Activated CD4-positive, CD25-positive, alpha-beta regulatory T cell treated with anti-CD3 and anti-CD28 coated beads, Interleukin-2, amount 50 U/mL, for 16 hours (primary cell): Measurements from ENCODE around the gene CYCS.
"Not testable (repeated sequence)": the region's sequence is repeated elsewhere in the genome, so short reads cannot be mapped to it uniquely, and the experiment has no call there.

Experiments
- DNase-seq: peaks from one replicate; pipeline ENCODE4 v3.0.0-alpha.2; 2020; ENCODE audit warnings: low read depth, low spot score

CYCS gene

DNA sequence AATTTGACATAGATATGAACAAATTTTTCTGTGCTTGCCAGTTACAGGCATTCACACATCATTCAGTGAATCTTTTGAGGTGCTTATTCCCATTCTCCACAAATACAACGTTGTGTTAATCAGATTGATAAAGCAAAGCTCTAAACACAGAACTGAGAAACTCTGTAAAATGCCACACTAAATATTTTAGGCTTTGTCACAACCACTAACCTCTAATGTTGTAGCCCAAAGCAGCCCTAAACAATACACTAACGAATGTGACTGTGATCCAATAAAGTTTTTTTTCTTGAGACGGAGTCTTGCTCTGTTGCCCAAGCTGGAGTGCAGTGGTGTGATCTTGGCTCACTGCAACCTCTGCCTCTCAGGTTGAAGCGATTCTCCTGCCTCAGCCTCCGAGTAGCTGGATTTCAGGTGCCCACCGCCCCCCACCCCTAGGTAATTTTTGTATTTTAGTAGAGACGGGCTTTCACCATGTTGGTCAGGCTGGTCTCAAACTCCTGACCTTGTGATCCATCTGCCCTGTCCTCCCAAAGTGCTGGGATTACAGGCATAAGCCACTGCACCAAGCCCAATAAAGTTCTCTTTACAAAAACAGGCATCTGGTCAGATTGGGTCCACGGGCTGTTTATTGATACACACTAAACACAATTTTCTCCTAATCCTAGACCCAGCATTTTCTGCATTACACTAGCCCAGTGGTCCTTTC, 6.9 kb downstream of the CYCS start:
- DNase-seq: no peak

GRCh38 chr7:25117226-25118047, 7.6 kb downstream of the CYCS start:
- no peak for DNase-seq

GRCh38 chr7:25116621-25117020, 8.4 kb downstream of the CYCS start:
- DNase-seq: no peak

- not testable (repeated sequence) for DNase-seq
These were observed 14.5 kb downstream of the CYCS start for GRCh38 chr7:25110514-25110913.

GRCh38 chr7:25109276-25109675, 15.8 kb downstream of the CYCS start:
- DNase-seq: no peak

GRCh38 chr7:25105911-25106310, 19.1 kb downstream of the CYCS start:
- DNase-seq: no peak

DNA sequence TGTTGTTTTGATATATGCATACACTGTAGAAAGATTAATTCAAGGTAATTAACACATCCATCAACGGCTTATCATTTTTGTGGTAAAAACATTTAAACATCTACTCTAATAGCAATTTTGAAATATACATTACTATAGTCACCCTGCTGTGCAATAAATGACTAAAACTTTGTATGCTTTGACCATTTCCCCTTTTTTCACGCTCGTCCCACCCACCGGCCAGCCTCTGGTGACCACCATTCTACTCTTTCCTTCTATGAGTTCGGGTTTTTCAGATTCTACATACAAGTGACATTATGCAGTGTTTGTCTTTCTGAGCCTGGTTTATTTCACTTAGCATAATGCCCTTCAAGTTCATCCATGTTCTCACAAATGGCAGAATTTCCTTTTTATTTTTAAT, 21.3 kb downstream of the CYCS start:
- DNase-seq: no peak

- no peak for DNase-seq
These were observed 23.2 kb downstream of the CYCS start for GRCh38 chr7:25101817-25102216.

- DNase-seq: peak; percentile 38
These were observed 26.7 kb downstream of the CYCS start for GRCh38 chr7:25098096-25099046.

GRCh38 chr7:25095516-25096345, 29.3 kb downstream of the CYCS start:
- no peak for DNase-seq

DNA sequence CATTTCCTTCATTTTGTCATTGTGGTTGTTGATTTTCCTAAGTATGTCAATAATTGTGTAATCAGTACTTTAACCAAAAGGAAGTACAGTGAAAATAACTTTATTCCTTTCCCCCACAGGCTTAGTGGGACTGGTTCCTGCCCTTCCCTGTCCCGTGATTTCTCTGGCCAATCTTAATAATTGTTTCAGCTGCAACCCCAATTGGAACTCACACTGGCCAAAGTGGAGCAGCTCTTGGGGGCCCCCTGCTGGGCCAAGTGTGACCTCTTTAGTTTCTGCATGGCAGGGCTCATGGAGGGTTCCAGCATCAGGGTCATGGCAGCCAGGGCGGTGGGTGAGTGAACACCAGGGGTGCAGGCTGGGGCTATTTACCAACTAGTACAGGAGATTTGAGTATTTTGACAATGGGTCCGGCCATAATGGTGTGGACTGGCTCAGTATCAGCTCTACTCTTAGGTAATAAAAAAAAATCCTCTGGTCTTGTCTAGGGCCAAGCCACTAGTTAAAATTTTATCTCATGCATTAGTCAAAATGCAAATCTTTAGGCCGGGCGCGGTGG, 31.7 kb downstream of the CYCS start:
- peak; percentile 56 for DNase-seq

DNA sequence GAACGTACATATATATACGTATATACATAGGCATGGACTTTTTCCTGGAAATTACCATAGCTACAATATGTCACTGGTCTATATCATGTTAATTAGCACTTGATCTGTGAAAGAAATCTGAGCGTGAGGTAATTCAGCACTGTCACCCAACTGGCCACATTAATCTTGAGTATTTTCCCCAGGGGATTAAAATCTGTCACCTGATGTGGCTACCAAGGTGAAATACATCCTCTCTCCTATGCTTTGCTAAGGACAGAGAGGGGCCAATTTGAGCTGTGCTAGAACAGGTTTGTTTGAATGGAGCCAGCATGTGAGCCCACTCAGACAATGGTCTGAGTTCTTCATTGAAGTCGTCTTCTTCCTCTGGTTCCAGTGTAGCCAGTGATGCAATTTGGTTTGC, 33.3 kb downstream of the CYCS start:
- DNase-seq: no peak

DNA sequence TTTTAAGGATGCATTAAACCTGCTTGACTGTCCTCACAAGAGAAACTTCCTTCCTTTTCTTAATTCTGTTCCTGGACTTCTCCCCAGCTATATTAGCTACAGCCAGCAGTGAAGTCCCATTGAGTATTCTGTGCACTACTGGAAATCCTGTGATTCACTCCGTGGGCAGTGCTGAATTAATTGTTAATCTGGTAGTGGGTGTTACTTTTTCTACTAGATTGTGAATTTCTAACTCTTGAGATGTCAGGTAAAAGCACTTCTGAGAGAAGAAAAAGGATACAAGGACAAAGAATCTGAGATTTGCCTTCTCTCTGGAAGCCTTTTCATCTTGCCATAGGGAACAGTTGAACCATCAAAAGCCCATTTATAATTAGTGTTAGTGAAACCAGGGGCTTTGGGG, 33.9 kb downstream of the CYCS start:
- DNase-seq: no peak

- DNase-seq: no peak
These were observed 34.7 kb downstream of the CYCS start for GRCh38 chr7:25090374-25090773.

DNA sequence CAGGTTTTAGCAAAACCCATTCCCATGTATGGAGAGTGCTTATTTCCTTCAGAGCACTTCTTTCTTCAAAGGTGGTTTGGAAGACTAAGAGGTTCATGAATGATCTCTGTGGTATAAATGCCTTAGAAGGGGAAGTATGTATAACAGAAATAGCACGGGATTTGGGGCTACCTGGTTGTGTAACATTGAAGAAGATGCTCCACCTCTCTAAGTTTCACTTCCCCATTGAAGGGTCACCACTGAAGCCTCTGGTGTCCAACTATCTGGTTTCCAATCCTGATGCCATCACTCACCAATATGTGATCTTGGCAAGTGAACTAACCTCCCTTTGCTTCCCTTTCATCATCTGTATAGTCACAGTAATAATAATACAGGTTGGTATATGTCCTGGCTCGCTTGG, 37.2 kb downstream of the CYCS start:
- no peak for DNase-seq

GRCh38 chr7:25084821-25085220, 40.2 kb downstream of the CYCS start:
- no peak for DNase-seq

- DNase-seq: no peak
These were observed 41.9 kb downstream of the CYCS start for GRCh38 chr7:25083201-25083600.

- not testable (repeated sequence) for DNase-seq
These were observed 43.0 kb downstream of the CYCS start for GRCh38 chr7:25082041-25082440.

DNA sequence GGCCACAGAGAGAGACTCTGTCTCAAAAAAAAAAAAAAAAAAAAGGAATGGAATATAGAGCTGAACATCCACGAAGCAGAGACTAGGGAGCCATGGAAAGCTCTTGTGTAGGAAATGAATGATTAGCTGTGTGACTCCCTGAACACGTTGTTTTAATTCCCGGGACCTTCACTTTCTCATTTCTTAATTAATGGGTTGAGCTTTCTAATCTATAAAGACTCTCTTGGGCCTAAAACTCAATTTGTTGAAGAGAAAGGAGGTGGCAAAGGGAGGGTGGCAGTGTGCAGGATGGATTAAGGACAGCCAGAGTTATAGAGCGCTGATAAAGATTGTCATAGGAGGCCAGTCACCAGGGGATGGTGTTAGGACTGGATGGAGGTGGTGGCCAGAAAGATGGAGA, 48.0 kb downstream of the CYCS start:
- DNase-seq: no peak

- DNase-seq: no peak
These were observed 49.6 kb downstream of the CYCS start for GRCh38 chr7:25075459-25075858.

DNA sequence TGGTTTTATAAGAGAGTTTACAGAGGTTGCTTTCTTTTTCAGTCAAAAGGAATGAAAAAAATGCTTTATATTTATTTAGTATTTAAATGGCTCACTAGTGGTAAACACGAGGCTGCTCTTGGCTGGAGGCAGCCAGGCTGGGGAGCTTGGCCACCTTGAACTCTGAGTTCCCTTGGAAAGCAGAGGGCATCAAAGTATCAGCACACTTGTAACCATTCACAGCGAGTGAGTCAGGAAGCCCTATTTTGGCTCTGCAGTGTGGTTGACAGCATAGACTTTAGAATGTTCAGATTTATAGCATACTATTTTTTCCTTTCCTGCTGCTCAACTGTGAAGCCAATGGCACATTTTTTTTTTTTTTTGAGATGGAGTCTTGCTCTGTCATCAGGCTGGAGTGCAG, 51.6 kb downstream of the CYCS start:
- no peak for DNase-seq
